Measurements from ENCODE around the gene TBC1D20. TPM values are rescaled to one million over a fixed set of nuclear protein-coding genes. Genes with fewer than 3 reads are reported as not detected.

The TBC1D20 gene
- total and polyA plus RNA-seq, 7 experiments from 2014 or later = 19.9 to 45.7 (median 26.6) TPM

- no peak for DNase-seq
- Mint-ChIP-seq H3K4me1 (peaks cover 0 to 10% (median 6%) of the 10 kb centered on the region in 7 donors), H3K9me3 (peaks cover 0 to 2% (median 0%) of the 10 kb centered on the region in 11 donors), H3K36me3 (peaks cover 6 to 51% (median 19%) of the 10 kb centered on the region in 5 donors), H3K27me3 (no peaks in the 10 kb centered on the region), H3K27ac (no peak overlapping the region), H3K4me3 (no peak overlapping the region)
- Histone ChIP-seq H3K9me3 (ENCODE audit: control insufficient read depth in 2 of 3, low read length in 3 of 3) (no peaks in the 10 kb centered on the region), H3K27ac (ENCODE audit: low read depth, low read length) (no peak overlapping the region), H3K4me1 (ENCODE audit: control insufficient read depth in 2 of 2, insufficient read depth in 2 of 2, low read length in 2 of 2) (no peaks in the 10 kb centered on the region), H3K36me3 (ENCODE audit: control insufficient read depth in 2 of 3, insufficient read depth in 3 of 3, low read length in 3 of 3) (peaks cover 17 to 76% (median 24%) of the 10 kb centered on the region in 3 experiments), H3K4me3 (ENCODE audit: low read length) (no peak overlapping the region), H3K27me3 (ENCODE audit: control insufficient read depth in 2 of 2, insufficient read depth in 2 of 2, low read length in 2 of 2) (no peaks in the 10 kb centered on the region)
- intact Hi-C loops (cut with micrococcal nuclease) = no loop called here
- ChIA-PET POLR2A (interaction anchor here (0.7 kb wide), 1 partner anchor 31 kb away, joined by 3 read pairs; no protein-coding TSS in a partner anchor), CTCF (interaction anchor here (0.6 kb wide), 1 partner anchor 141 kb away, joined by 3 read pairs; no protein-coding TSS in a partner anchor)
- ATAC-seq = no peak
These were observed 42.3 kb upstream of the TBC1D20 start for GRCh38 chr20:504632-505075.

GRCh38 chr20:503048-503737 lies 40.9 kb upstream of the TBC1D20 start:
- H3K9me3 ChIP-seq (ENCODE audit: control insufficient read depth in 2 of 3, low read length in 3 of 3) = no peaks in the 10 kb centered on the region
- ATAC-seq (no peak), DNase-seq (no peak)
- no peaks in the 10 kb centered on the region for H3K27me3 Mint-ChIP-seq
- H3K27ac Mint-ChIP-seq = peak overlapping the region in 2 of 9 donors; percentile 3 to 68
- H3K4me1 Mint-ChIP-seq = peaks cover 0 to 5% (median 0%) of the 10 kb centered on the region in 7 donors
- CTCF ChIA-PET = interaction anchor here (0.5 kb wide), 1 partner anchor 291 kb away, joined by 3 read pairs; no protein-coding TSS in a partner anchor
- H3K27me3 ChIP-seq (ENCODE audit: control insufficient read depth in 2 of 2, insufficient read depth in 2 of 2, low read length in 2 of 2) = no peaks in the 10 kb centered on the region
- H3K4me1 ChIP-seq (ENCODE audit: control insufficient read depth in 2 of 2, insufficient read depth in 2 of 2, low read length in 2 of 2) = no peaks in the 10 kb centered on the region
- peaks cover 6 to 52% (median 24%) of the 10 kb centered on the region in 5 donors for H3K36me3 Mint-ChIP-seq
- intact Hi-C loops (cut with micrococcal nuclease) = no loop called here
- POLR2A ChIA-PET = no interaction called here
- peaks cover 11 to 79% (median 35%) of the 10 kb centered on the region in 3 experiments for H3K36me3 ChIP-seq (ENCODE audit: control insufficient read depth in 2 of 3, insufficient read depth in 3 of 3, low read length in 3 of 3)
- no peak overlapping the region for H3K4me3 ChIP-seq (ENCODE audit: low read length)
- H3K9me3 Mint-ChIP-seq = peaks cover 0 to 2% (median 0%) of the 10 kb centered on the region in 11 donors
- H3K27ac ChIP-seq (ENCODE audit: low read depth, low read length) = no peak overlapping the region
- no peak overlapping the region for H3K4me3 Mint-ChIP-seq

DNA sequence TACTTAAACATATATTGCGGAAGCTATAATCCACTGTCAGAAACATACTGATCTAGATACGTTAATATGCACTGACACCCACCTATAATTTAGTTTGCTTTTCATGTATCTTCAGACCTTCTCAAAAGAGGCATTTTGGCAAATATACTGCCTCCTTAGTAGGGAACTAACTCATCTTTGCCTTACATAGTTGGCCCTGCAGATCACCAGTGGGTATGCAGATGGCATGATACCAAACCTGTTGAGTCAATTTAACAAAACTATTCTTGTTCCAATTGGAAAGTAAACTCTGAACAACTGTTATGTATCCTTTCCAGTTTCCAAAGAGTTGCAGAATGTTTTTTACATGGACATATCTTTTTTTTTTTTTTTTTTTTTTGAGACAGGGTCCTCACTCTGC lies 35.6 kb upstream of the TBC1D20 start:
- peak overlapping the region in 1 of 9 donors; percentile 8 for H3K27ac Mint-ChIP-seq
- ATAC-seq (no peak), DNase-seq (no peak)
- ChIA-PET POLR2A (no interaction called here), CTCF (no interaction called here)
- no peak overlapping the region for H3K4me3 Mint-ChIP-seq
- H3K4me1 ChIP-seq (ENCODE audit: control insufficient read depth in 2 of 2, insufficient read depth in 2 of 2, low read length in 2 of 2) = no peaks in the 10 kb centered on the region
- peaks cover 0 to 3% (median 0%) of the 10 kb centered on the region in 7 donors for H3K4me1 Mint-ChIP-seq
- peaks cover 22 to 78% (median 39%) of the 10 kb centered on the region in 3 experiments for H3K36me3 ChIP-seq (ENCODE audit: control insufficient read depth in 2 of 3, insufficient read depth in 3 of 3, low read length in 3 of 3)
- H3K27me3 ChIP-seq (ENCODE audit: control insufficient read depth in 2 of 2, insufficient read depth in 2 of 2, low read length in 2 of 2) = no peaks in the 10 kb centered on the region
- H3K27me3 Mint-ChIP-seq = no peaks in the 10 kb centered on the region
- H3K27ac ChIP-seq (ENCODE audit: low read depth, low read length) = no peak overlapping the region
- H3K4me3 ChIP-seq (ENCODE audit: low read length) = no peak overlapping the region
- H3K9me3 ChIP-seq (ENCODE audit: control insufficient read depth in 2 of 3, low read length in 3 of 3) = no peaks in the 10 kb centered on the region
- H3K9me3 Mint-ChIP-seq = peaks cover 0 to 2% (median 0%) of the 10 kb centered on the region in 11 donors
- peaks cover 0 to 46% (median 24%) of the 10 kb centered on the region in 5 donors for H3K36me3 Mint-ChIP-seq
- intact Hi-C loops (cut with micrococcal nuclease) = no loop called here

- no peaks in the 10 kb centered on the region for H3K27me3 ChIP-seq (ENCODE audit: control insufficient read depth in 2 of 2, insufficient read depth in 2 of 2, low read length in 2 of 2)
- CTCF ChIA-PET = no interaction called here
- intact Hi-C loops (cut with micrococcal nuclease) = no loop called here
- ATAC-seq (no peak), DNase-seq (no peak)
- H3K4me1 ChIP-seq (ENCODE audit: control insufficient read depth in 2 of 2, insufficient read depth in 2 of 2, low read length in 2 of 2) = no peaks in the 10 kb centered on the region
- Mint-ChIP-seq H3K27ac (peak overlapping the region in 2 of 9 donors; percentile 20 to 40), H3K36me3 (peaks cover 0 to 42% (median 26%) of the 10 kb centered on the region in 5 donors), H3K27me3 (no peaks in the 10 kb centered on the region), H3K9me3 (no peaks in the 10 kb centered on the region), H3K4me1 (no peaks in the 10 kb centered on the region), H3K4me3 (no peak overlapping the region)
- no peak overlapping the region for H3K27ac ChIP-seq (ENCODE audit: low read depth, low read length)
- H3K36me3 ChIP-seq (ENCODE audit: control insufficient read depth in 2 of 3, insufficient read depth in 3 of 3, low read length in 3 of 3) = peaks cover 15 to 80% (median 30%) of the 10 kb centered on the region in 3 experiments
- H3K9me3 ChIP-seq (ENCODE audit: control insufficient read depth in 2 of 3, low read length in 3 of 3) = no peaks in the 10 kb centered on the region
- POLR2A ChIA-PET = no interaction called here
- H3K4me3 ChIP-seq (ENCODE audit: low read length) = no peak overlapping the region
These were observed 33.9 kb upstream of the TBC1D20 start for GRCh38 chr20:496126-496696.

GRCh38 chr20:492159-492558 lies 29.8 kb upstream of the TBC1D20 start:
- Histone ChIP-seq H3K36me3 (ENCODE audit: control insufficient read depth in 2 of 3, insufficient read depth in 3 of 3, low read length in 3 of 3) (peaks cover 20 to 76% (median 23%) of the 10 kb centered on the region in 3 experiments), H3K4me3 (ENCODE audit: low read length) (no peak overlapping the region), H3K27me3 (ENCODE audit: control insufficient read depth in 2 of 2, insufficient read depth in 2 of 2, low read length in 2 of 2) (no peaks in the 10 kb centered on the region), H3K9me3 (ENCODE audit: control insufficient read depth in 2 of 3, low read length in 3 of 3) (no peaks in the 10 kb centered on the region), H3K4me1 (ENCODE audit: control insufficient read depth in 2 of 2, insufficient read depth in 2 of 2, low read length in 2 of 2) (no peaks in the 10 kb centered on the region), H3K27ac (ENCODE audit: low read depth, low read length) (no peak overlapping the region)
- H3K36me3 Mint-ChIP-seq = peaks cover 0 to 35% (median 22%) of the 10 kb centered on the region in 5 donors
- DNase-seq (no peak), ATAC-seq (no peak)
- H3K4me1 Mint-ChIP-seq = no peaks in the 10 kb centered on the region
- no peaks in the 10 kb centered on the region for H3K9me3 Mint-ChIP-seq
- peak overlapping the region in 2 of 9 donors; percentile 2 to 50 for H3K27ac Mint-ChIP-seq
- intact Hi-C loops (cut with micrococcal nuclease) = no loop called here
- H3K27me3 Mint-ChIP-seq = no peaks in the 10 kb centered on the region
- ChIA-PET POLR2A (no interaction called here), CTCF (no interaction called here)
- no peak overlapping the region for H3K4me3 Mint-ChIP-seq

- Mint-ChIP-seq H3K36me3 (peaks cover 0 to 53% (median 24%) of the 10 kb centered on the region in 5 donors), H3K27ac (peak overlapping the region in 1 of 9 donors; percentile 26), H3K27me3 (no peaks in the 10 kb centered on the region), H3K4me3 (no peak overlapping the region), H3K4me1 (no peaks in the 10 kb centered on the region), H3K9me3 (no peaks in the 10 kb centered on the region)
- ChIA-PET POLR2A (no interaction called here), CTCF (no interaction called here)
- no peak overlapping the region for H3K4me3 ChIP-seq (ENCODE audit: low read length)
- ATAC-seq = no peak
- no peaks in the 10 kb centered on the region for H3K9me3 ChIP-seq (ENCODE audit: control insufficient read depth in 2 of 3, low read length in 3 of 3)
- DNase-seq = no peak
- intact Hi-C loops (cut with micrococcal nuclease) = loop anchor here in 1 of 2 donors (10.0 kb wide), 1 partner anchor 167 kb away; the partner anchor contains the start of gene SRXN1
- H3K27me3 ChIP-seq (ENCODE audit: control insufficient read depth in 2 of 2, insufficient read depth in 2 of 2, low read length in 2 of 2) = no peaks in the 10 kb centered on the region
- H3K27ac ChIP-seq (ENCODE audit: low read depth, low read length) = no peak overlapping the region
- H3K4me1 ChIP-seq (ENCODE audit: control insufficient read depth in 2 of 2, insufficient read depth in 2 of 2, low read length in 2 of 2) = no peaks in the 10 kb centered on the region
- H3K36me3 ChIP-seq (ENCODE audit: control insufficient read depth in 2 of 3, insufficient read depth in 3 of 3, low read length in 3 of 3) = peaks cover 13 to 80% (median 13%) of the 10 kb centered on the region in 3 experiments
These were observed 25.3 kb upstream of the TBC1D20 start for GRCh38 chr20:487655-488054.
